PC-3 (cell line): ENCODE measurements around the gene ZNF334. TPM values are rescaled to one million over a fixed set of nuclear protein-coding genes. Genes with fewer than 3 reads are reported as not detected.

Experiments
- ATAC-seq: fragments of 200-7000 bp; cut with Tn5 transposase; 2 replicates; pipeline ENCODE4 v1.9.1; 2020; ENCODE audit warnings: mild to moderate bottlenecking, moderate library complexity
- BruUV-seq: library from RNA; stranded (reverse); fragments of 400-500 nt; replicated peaks from 2 replicates; lab custom pipeline; 2021; lab: Mats Ljungman, UMichigan
- CTCF ChIA-PET: fragments of 300-600 bp; sonication (Branson Sonifier 250); formaldehyde crosslinking; loops from one replicate; lab custom pipeline; 2022; ENCODE audit warnings: antibody characterized with exemption; lab: Charles Lee
- POLR2A ChIA-PET: fragments of 300-600 bp; sonication (Branson Sonifier 250); formaldehyde crosslinking; loops from one replicate; lab custom pipeline; 2022; ENCODE audit warnings: antibody characterized with exemption; ENCODE audit not compliant: unreplicated experiment; lab: Charles Lee
- DNase-seq: peaks from one replicate; pipeline ENCODE4 v3.0.0-alpha.2; 2015
- H2AFZ ChIP-seq: fragments of 300-600 bp; sonication (generic); 2 replicates; pipeline ENCODE4 v1.6.0; 2016; ENCODE audit warnings: antibody characterized with exemption, low read length
- H3F3A ChIP-seq: fragments of 300-600 bp; sonication (generic); one replicate; pipeline ENCODE4 v1.6.0; 2017; ENCODE audit warnings: antibody characterized with exemption, low read length, control low read depth, mild to moderate bottlenecking; ENCODE audit not compliant: unreplicated experiment
- H3K27ac ChIP-seq: fragments of 300-600 bp; sonication (generic); 2 replicates; pipeline ENCODE4 v1.5.1; 2016; ENCODE audit warnings: mild to moderate bottlenecking, low read length
- H3K27me3 ChIP-seq: fragments of 300-600 bp; sonication (generic); 2 replicates; pipeline ENCODE4 v1.6.1; 2016; ENCODE audit warnings: low read length, mixed read lengths
- H3K36me3 ChIP-seq: fragments of 300-600 bp; sonication (generic); 2 replicates; pipeline ENCODE4 v1.6.1; 2016; ENCODE audit warnings: low read depth, mixed run types, low read length, mixed read lengths
- H3K4me1 ChIP-seq: fragments of 300-600 bp; sonication (generic); 2 replicates; pipeline ENCODE4 v1.5.1; 2016; ENCODE audit warnings: low read length; ENCODE audit not compliant: insufficient read depth
- H3K4me2 ChIP-seq: fragments of 300-600 bp; sonication (generic); 2 replicates; pipeline ENCODE4 v1.6.0; 2016; ENCODE audit warnings: low read length
- H3K4me3 ChIP-seq: fragments of 300-600 bp; sonication (generic); 2 replicates; pipeline ENCODE4 v1.5.1; 2016; ENCODE audit warnings: mild to moderate bottlenecking, low read length, mixed read lengths
- H3K79me2 ChIP-seq: fragments of 300-600 bp; sonication (generic); 2 replicates; pipeline ENCODE4 v1.6.1; 2017; ENCODE audit warnings: low read length, mixed read lengths
- H3K9ac ChIP-seq: fragments of 300-600 bp; sonication (generic); 2 replicates; pipeline ENCODE4 v1.6.0; 2016; ENCODE audit warnings: mild to moderate bottlenecking, low read length
- H3K9me2 ChIP-seq: fragments of 300-600 bp; sonication (generic); replicated peaks from 2 replicates; pipeline ENCODE4 v1.6.1; 2016; ENCODE audit warnings: mixed run types, low read length, mixed read lengths
- H3K9me3 ChIP-seq: fragments of 300-600 bp; sonication (generic); 2 replicates; pipeline ENCODE4 v1.6.1; 2016; ENCODE audit warnings: low read length, mixed read lengths
- H4K20me1 ChIP-seq: fragments of 300-600 bp; sonication (generic); 2 replicates; pipeline ENCODE4 v1.6.1; 2016; ENCODE audit warnings: low read length, mixed read lengths
- CTCF ChIP-seq: fragments of 300-600 bp; sonication (generic); conservative IDR thresholded peaks from 2 replicates; pipeline ENCODE4 v1.5.1; 2017; ENCODE audit warnings: antibody characterized with exemption, low read depth, mild to moderate bottlenecking, low read length
- EZH2 ChIP-seq: fragments of 300-600 bp; sonication (generic); IDR thresholded peaks from one replicate; pipeline ENCODE4 v1.6.1; 2017; ENCODE audit warnings: antibody characterized with exemption, mild to moderate bottlenecking, low read length; ENCODE audit not compliant: unreplicated experiment
- EZH2phosphoT487 ChIP-seq: fragments of 300-600 bp; sonication (generic); IDR thresholded peaks from 2 replicates; pipeline ENCODE4 v1.6.1; 2018; ENCODE audit warnings: mild to moderate bottlenecking, antibody characterized with exemption, low read length, borderline replicate concordance
- intact Hi-C: fragments of 100-400 bp; cut with micrococcal nuclease; formaldehyde crosslinking; loops from 2 replicates; pipeline ENCODE4 v1.9.0; 2023
- total RNA-seq: library from RNA; depleted of rRNA; stranded (reverse); fragments of >200 nt; gene quantifications from 2 replicates; pipeline ENCODE4 v1.2.3, GENCODE V29; 2014

ZNF334 gene
- total RNA-seq, 1 experiment from 2014 or later = 0.58 TPM

DNA sequence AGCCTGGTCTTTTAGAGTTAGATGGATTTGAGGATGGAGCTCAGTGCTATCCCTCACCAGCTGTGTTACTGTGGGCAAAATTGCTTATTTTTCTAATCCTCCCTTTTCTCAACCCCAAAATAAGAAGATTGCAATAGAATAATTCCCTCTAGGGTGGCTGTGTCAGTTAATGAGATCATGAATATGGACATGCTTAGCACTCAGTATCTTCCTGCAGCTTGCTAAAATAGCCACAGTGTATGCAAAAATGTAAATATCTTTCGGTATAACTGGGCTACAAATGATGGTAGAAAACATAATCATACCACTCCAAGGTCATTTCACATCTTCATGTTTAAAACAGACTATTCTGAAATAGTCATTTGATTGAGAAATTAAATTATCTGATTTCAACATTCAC is 35.7 kb downstream of the ZNF334 start:
- BruUV-seq = no TSS peak
- H3K9me2 ChIP-seq = no peaks in the 10 kb centered on the region
- no peak overlapping the region for H2AFZ ChIP-seq
- intact Hi-C loops = no loop called here
- no peak overlapping the region for H3K4me2 ChIP-seq
- H3K36me3 ChIP-seq = no peaks in the 10 kb centered on the region
- no peak overlapping the region for H3K9ac ChIP-seq
- no peaks in the 10 kb centered on the region for H3K9me3 ChIP-seq
- no peaks in the 10 kb centered on the region for H3K4me1 ChIP-seq
- H3K27ac ChIP-seq = no peak overlapping the region
- ATAC-seq (no peak), DNase-seq (no peak)
- no peaks in the 10 kb centered on the region for H3F3A ChIP-seq
- CTCF ChIA-PET = no interaction called here
- TF ChIP-seq EZH2 (no peak), CTCF (no peak), EZH2phosphoT487 (no peak)
- H3K27me3 ChIP-seq = peaks cover 40% of the 10 kb centered on the region
- no peaks in the 10 kb centered on the region for H4K20me1 ChIP-seq
- no peak overlapping the region for H3K4me3 ChIP-seq
- POLR2A ChIA-PET = no interaction called here
- H3K79me2 ChIP-seq = no peaks in the 10 kb centered on the region

DNA sequence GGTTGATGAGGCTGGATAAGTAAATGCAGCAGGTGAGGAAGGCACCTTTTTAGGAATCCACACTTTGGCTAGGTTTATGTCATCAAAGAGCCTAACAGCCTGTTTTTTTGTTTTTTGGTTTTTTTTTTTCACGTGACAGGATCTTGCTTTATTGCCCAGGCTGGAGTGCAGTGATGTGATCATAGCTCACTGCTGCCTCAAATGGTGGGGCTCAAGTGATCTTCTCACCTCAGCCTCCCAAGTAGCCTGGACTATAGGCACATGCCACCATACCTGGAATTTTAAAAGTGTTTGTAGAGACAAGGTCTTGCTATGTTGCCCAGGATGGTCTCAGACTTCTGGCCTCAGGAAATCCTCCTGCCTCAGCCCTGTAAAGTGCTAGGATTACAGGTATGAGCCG is 36.1 kb downstream of the ZNF334 start:
- CTCF ChIA-PET = no interaction called here
- no peak overlapping the region for H3K4me2 ChIP-seq
- no peaks in the 10 kb centered on the region for H4K20me1 ChIP-seq
- no peaks in the 10 kb centered on the region for H3K36me3 ChIP-seq
- BruUV-seq = no TSS peak
- no peaks in the 10 kb centered on the region for H3K9me3 ChIP-seq
- H3K27ac ChIP-seq = no peak overlapping the region
- no peak for DNase-seq
- no peak for TF ChIP-seq EZH2phosphoT487
- TF ChIP-seq EZH2 = no peak
- TF ChIP-seq CTCF = no peak
- ATAC-seq = no peak
- no peaks in the 10 kb centered on the region for H3K9me2 ChIP-seq
- H3K27me3 ChIP-seq = peaks cover 43% of the 10 kb centered on the region
- H2AFZ ChIP-seq = no peak overlapping the region
- intact Hi-C loops = no loop called here
- H3K4me1 ChIP-seq = no peaks in the 10 kb centered on the region
- H3F3A ChIP-seq = no peaks in the 10 kb centered on the region
- no peak overlapping the region for H3K4me3 ChIP-seq
- POLR2A ChIA-PET = no interaction called here
- H3K9ac ChIP-seq = no peak overlapping the region
- no peaks in the 10 kb centered on the region for H3K79me2 ChIP-seq

GRCh38 chr20:46468508-46468907 is 44.9 kb downstream of the ZNF334 start:
- H3K9me3 ChIP-seq = no peaks in the 10 kb centered on the region
- intact Hi-C loops = no loop called here
- no peak overlapping the region for H3K4me2 ChIP-seq
- H3K27me3 ChIP-seq = peaks cover 38% of the 10 kb centered on the region
- no peaks in the 10 kb centered on the region for H3K36me3 ChIP-seq
- TF ChIP-seq EZH2 (no peak), EZH2phosphoT487 (no peak), CTCF (no peak)
- no peak overlapping the region for H2AFZ ChIP-seq
- no peaks in the 10 kb centered on the region for H3K79me2 ChIP-seq
- H3K9ac ChIP-seq = no peak overlapping the region
- H3K27ac ChIP-seq = no peak overlapping the region
- CTCF ChIA-PET = no interaction called here
- BruUV-seq = no TSS peak
- H3K4me1 ChIP-seq = no peaks in the 10 kb centered on the region
- H3K9me2 ChIP-seq = no peaks in the 10 kb centered on the region
- POLR2A ChIA-PET = no interaction called here
- no peak for DNase-seq
- no peak overlapping the region for H3K4me3 ChIP-seq
- H4K20me1 ChIP-seq = no peaks in the 10 kb centered on the region
- no peaks in the 10 kb centered on the region for H3F3A ChIP-seq
- ATAC-seq = no peak
